NB4 (cell line): Measurements from ENCODE around the gene CPNE6.

Experiments
- DNase-seq: peaks from one replicate; pipeline ENCODE4 v3.0.0; 2010; ENCODE audit warnings: low read depth
- H3K4me3 ChIP-seq: one replicate; pipeline ENCODE4 v1.5.1; 2011; ENCODE audit warnings: mild to moderate bottlenecking, low read depth, low read length, moderate library complexity
- MYC ChIP-seq: IDR thresholded peaks from 2 replicates; pipeline ENCODE4 v1.6.1; 2011; ENCODE audit warnings: low read depth, low read length
- POLR2A ChIP-seq: IDR thresholded peaks from 2 replicates; pipeline ENCODE4 v1.6.1; 2011; ENCODE audit warnings: mild to moderate bottlenecking; ENCODE audit not compliant: insufficient read length; ENCODE audit errors: extremely low read depth
- TF ChIP-seq, protein P1 (sequence below): IDR thresholded peaks from 2 replicates; pipeline ENCODE4 v1.6.1; 2011; ENCODE audit warnings: low read depth, low read length
- TF ChIP-seq, protein P2 (sequence below): IDR thresholded peaks from one replicate; pipeline ENCODE4 v1.5.1; 2012; ENCODE audit warnings: low read depth, low read length

The CPNE6 gene

DNA sequence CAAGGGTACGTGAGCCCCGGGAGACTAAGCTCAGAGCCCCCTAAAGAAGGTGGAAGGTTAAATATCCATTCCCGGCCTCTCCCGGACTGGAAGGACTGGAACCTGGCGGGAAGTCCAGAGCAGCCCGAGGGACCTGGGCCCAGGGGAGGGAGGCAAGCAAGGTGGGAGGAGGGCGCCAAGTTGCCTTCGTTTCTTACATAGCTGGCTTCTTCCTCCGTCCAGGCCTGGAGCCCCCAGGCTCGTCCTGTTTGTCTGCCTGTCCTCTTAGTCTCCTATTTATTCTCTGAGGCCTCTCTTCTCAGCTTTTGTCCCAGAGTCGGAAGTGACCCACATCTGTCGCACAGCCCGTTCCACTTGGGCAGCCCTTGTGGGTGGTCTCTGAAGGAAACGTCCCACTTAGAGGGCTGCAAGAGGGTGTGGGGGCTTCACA lies 23.5 kb downstream of the CPNE6 start:
- TF ChIP-seq, protein P1, sequence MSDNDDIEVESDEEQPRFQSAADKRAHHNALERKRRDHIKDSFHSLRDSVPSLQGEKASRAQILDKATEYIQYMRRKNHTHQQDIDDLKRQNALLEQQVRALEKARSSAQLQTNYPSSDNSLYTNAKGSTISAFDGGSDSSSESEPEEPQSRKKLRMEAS = no peak
- no peak for TF ChIP-seq POLR2A
- TF ChIP-seq, protein P2, sequence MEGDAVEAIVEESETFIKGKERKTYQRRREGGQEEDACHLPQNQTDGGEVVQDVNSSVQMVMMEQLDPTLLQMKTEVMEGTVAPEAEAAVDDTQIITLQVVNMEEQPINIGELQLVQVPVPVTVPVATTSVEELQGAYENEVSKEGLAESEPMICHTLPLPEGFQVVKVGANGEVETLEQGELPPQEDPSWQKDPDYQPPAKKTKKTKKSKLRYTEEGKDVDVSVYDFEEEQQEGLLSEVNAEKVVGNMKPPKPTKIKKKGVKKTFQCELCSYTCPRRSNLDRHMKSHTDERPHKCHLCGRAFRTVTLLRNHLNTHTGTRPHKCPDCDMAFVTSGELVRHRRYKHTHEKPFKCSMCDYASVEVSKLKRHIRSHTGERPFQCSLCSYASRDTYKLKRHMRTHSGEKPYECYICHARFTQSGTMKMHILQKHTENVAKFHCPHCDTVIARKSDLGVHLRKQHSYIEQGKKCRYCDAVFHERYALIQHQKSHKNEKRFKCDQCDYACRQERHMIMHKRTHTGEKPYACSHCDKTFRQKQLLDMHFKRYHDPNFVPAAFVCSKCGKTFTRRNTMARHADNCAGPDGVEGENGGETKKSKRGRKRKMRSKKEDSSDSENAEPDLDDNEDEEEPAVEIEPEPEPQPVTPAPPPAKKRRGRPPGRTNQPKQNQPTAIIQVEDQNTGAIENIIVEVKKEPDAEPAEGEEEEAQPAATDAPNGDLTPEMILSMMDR = no peak
- TF ChIP-seq MYC = no peak
- no peak for DNase-seq
- peak overlapping the region; percentile 92 for H3K4me3 ChIP-seq

DNA sequence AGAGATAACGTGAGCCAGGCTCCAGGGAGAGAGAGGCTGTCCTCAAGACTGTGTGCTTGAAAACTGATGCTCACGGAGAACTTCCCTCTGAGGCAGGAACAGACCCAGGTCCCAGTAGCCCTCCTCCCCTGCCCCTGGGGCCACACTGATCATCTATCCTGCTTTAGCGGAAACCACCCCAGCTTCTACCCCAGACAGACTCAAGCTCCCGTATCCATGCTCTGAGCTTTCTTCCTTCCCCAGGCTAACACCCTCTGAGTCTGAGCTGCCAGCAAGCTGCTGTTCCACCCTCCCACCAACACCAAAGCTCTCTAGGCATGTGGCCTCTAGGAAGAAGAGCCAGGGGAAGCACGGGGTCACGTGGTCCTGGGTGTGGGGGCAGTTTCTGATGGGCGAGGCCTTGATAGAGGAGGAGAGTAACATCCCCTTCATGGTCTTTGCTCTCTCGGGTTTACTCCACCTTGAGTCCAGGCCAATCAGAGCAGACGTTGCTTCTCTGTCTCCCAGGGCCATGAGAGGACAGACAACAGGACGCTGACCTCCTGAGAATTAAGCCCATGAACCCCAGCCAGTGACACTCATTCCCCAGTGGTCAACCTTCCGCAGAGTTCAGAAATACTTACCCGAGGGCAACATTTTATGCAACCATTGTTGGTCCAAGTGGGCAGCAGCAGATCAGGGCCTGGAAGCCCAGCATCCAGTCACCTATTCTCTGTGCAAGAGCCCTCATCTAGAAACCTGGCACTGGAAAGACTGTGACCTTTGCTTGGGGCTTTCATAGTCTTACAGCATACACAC lies 24.1 kb downstream of the CPNE6 start:
- H3K4me3 ChIP-seq = peak overlapping the region; percentile 92
- DNase-seq = peak; percentile 90
- TF ChIP-seq MYC (peak; percentile 96), POLR2A (peak; percentile 83)
- TF ChIP-seq, protein P1 = peak; percentile 99
- TF ChIP-seq, protein P2 = no peak

DNA sequence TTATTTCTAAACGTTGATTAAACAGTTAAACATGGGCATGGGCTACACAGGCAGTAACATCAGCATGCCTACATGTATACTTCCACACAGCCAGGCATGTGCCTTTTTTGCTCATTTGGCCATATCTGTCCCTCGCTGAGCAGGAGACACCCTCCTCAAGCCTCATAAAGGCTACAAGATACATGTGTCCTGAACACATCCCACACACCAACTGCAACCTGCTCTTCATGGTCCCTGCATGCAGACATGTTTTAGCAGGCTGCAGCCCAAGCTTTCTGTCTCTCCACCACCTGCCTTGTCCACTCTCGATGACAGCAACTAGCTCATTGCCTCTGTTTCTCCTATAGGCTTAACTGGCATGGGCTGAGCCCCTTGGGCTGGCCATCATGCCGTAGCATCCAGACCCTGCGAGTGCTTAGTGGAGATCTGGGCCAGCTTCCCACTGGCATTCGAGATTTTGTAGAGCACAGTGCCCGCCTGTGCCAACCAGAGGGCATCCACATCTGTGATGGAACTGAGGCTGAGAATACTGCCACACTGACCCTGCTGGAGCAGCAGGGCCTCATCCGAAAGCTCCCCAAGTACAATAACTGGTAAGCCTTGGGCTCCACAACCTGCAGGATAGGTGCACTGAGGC lies 25.3 kb downstream of the CPNE6 start:
- TF ChIP-seq POLR2A (no peak), MYC (no peak)
- TF ChIP-seq, protein P2 = no peak
- TF ChIP-seq, protein P1 = no peak
- DNase-seq = no peak
- no peak overlapping the region for H3K4me3 ChIP-seq

DNA sequence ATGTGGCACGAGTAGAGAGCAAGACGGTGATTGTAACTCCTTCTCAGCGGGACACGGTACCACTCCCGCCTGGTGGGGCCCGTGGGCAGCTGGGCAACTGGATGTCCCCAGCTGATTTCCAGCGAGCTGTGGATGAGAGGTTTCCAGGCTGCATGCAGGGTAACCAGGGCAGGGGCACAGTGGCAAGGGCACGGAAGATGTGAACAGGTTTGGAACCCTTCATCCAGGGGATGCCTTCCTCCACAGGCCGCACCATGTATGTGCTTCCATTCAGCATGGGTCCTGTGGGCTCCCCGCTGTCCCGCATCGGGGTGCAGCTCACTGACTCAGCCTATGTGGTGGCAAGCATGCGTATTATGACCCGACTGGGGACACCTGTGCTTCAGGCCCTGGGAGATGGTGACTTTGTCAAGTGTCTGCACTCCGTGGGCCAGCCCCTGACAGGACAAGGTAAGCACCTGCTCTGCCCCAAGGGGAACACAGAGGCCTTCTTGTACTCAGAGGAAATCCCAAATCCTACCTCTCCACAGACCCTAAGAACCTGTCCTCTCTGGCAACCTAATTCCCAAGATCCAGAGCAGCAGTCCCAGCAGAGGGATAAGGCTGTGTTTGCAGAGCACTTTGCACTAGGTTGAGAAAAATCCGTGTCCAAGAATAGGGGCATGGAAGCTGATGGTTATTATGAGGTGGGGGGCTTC lies 27.0 kb downstream of the CPNE6 start:
- TF ChIP-seq POLR2A = no peak
- no peak for DNase-seq

DNA sequence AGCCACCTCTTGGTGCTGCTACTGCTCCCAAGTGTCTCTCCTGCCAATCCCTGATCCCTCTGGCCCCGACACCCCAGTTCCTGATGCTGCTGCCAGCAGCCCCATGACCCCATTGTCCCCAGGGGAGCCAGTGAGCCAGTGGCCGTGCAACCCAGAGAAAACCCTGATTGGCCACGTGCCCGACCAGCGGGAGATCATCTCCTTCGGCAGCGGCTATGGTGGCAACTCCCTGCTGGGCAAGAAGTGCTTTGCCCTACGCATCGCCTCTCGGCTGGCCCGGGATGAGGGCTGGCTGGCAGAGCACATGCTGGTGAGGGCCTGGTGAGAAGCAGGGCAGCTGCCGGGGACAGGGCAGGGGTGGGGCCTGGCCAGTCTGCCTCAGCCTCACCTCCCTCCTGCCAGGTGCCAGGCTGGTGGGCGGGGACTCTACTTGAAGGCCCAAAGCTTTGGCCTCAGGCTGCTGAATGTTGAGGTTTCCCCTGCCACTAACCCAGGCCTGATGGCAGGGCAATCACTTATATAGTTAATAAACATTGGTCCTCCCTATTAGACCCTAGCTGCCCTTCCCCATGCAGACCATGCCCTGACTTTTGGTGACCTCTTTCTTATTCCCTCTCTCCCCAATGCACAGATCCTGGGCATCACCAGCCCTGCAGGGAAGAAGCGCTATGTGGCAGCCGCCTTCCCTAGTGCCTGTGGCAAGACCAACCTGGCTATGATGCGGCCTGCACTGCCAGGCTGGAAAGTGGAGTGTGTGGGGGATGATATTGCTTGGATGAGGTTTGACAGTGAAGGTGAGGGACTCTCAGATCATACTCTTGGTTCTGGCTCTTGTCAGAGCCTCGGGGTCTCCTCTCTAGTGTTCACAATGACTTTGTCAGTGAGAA lies 27.8 kb downstream of the CPNE6 start:
- H3K4me3 ChIP-seq = no peak overlapping the region
- TF ChIP-seq MYC = no peak
- no peak for DNase-seq

More for the DNA sequence above, 27.0 kb downstream of the CPNE6 start:
- no peak overlapping the region for H3K4me3 ChIP-seq

DNA sequence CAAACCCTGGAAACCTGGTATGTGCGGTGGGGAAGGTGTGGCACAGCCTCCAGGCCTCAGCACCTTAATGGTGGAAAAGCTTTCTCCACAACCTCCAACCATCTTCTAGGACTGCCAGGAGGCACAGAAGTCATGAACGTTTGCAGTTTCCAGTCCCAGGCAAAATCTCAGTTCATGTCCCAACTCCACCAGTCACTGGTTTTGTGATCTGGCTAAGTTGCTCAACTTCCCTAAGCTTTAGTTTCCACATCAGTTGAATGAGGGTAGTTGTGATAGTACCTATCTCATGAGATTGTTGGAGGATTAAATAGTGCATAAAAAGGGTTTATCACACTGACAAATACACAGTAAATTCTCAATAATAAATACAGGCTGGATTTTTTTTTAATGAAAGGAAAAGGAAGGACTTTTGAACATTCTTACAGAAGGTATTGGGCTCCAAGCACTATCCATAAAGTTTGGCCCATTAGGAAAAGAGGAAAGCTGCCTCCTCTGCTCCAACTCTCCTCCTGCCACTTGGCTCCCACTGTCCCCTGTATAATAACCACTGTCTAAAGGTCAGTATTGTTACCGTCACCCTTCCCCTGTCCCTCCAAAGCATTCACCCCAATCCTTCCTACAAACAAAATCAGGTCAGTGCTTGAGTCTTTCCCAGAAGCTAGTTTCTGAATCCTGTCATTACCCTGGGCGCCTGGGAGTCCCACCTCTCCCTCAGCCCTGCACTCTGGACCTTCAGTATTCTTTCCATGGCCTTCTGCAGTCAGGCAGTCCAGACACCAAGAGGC lies 29.0 kb downstream of the CPNE6 start:
- TF ChIP-seq POLR2A = no peak
- TF ChIP-seq, protein P2 = no peak
- TF ChIP-seq, protein P1 = no peak
- TF ChIP-seq MYC = no peak
- no peak overlapping the region for H3K4me3 ChIP-seq
- DNase-seq = no peak
